ENCODE results near the gene RAD21L1.

- TF ChIP-seq TAF1 (IDR thresholded peaks at IDR 0.05; ENCODE audit: borderline replicate concordance, low read depth, low read length) (no peak), POLR2A (IDR thresholded peaks at IDR 0.05; ENCODE audit: low read depth, low read length) (no peak), POLR2AphosphoS5 (IDR thresholded peaks at IDR 0.05; ENCODE audit: low read depth, low read length) (no peak)
Observed at GRCh38 chr20:1207293-1207878, 18.5 kb upstream of the RAD21L1 start.
